ENCODE measurements around the gene ERBB4. TPM values are rescaled to one million over a fixed set of nuclear protein-coding genes. Genes with fewer than 3 reads are reported as not detected.
"Not testable (repeated sequence)": the region's sequence is repeated elsewhere in the genome, so short reads cannot be mapped to it uniquely, and the experiment has no call there.

Gene ERBB4
- total RNA-seq, 2 experiments from 2014 or later: not detected

GRCh38 chr2:211534632-211535031, 1004.0 kb downstream of the ERBB4 start:
- POLR2A ChIA-PET: no interaction called here
- intact Hi-C loops (cut with DNase I, micrococcal nuclease): no loop called here
- Mint-ChIP-seq H3K36me3 (ENCODE audit: low read depth) (no peaks in the 10 kb centered on the region), H3K27ac (no peak overlapping the region), H3K4me1 (ENCODE audit: low read depth) (no peaks in the 10 kb centered on the region), H3K4me3 (no peak overlapping the region), H3K9me3 (peaks cover 6% of the 10 kb centered on the region), H3K27me3 (no peaks in the 10 kb centered on the region)
- TF ChIP-seq CTCF (IDR thresholded peaks at IDR 0.05): no peak
- CTCF ChIA-PET: no interaction called here
- Histone ChIP-seq H3K9me3 (ENCODE audit: control insufficient read depth in 1 of 2, insufficient read depth in 1 of 2, low read length in 2 of 2) (no peaks in the 10 kb centered on the region), H3K4me1 (ENCODE audit: insufficient read depth, low read length) (no peaks in the 10 kb centered on the region), H3K4me3 (ENCODE audit: low read length) (no peak overlapping the region), H3K27me3 (ENCODE audit: control insufficient read depth in 1 of 2, insufficient read depth in 2 of 2, low read length in 2 of 2) (no peaks in the 10 kb centered on the region), H3K27ac (ENCODE audit: low read depth in 1 of 2, low read length in 2 of 2) (no peak overlapping the region), H3K36me3 (ENCODE audit: insufficient read depth, low read length) (no peaks in the 10 kb centered on the region)
- no peak for DNase-seq
- no peak for ATAC-seq (ENCODE audit: poor library complexity)

GRCh38 chr2:211524248-211524647, 1014.4 kb downstream of the ERBB4 start:
- ATAC-seq (ENCODE audit: poor library complexity); POLR2A ChIA-PET; H3K27me3 ChIP-seq (ENCODE audit: control insufficient read depth in 1 of 2, insufficient read depth in 2 of 2, low read length in 2 of 2); H3K4me3 ChIP-seq (ENCODE audit: low read length); H3K4me1 ChIP-seq (ENCODE audit: insufficient read depth, low read length); H3K27ac ChIP-seq (ENCODE audit: low read depth in 1 of 2, low read length in 2 of 2); H3K36me3 Mint-ChIP-seq (ENCODE audit: low read depth); H3K27me3 Mint-ChIP-seq; H3K4me1 Mint-ChIP-seq (ENCODE audit: low read depth); DNase-seq; H3K36me3 ChIP-seq (ENCODE audit: insufficient read depth, low read length); H3K27ac Mint-ChIP-seq; intact Hi-C loops (cut with DNase I, micrococcal nuclease); H3K4me3 Mint-ChIP-seq; CTCF ChIA-PET; H3K9me3 Mint-ChIP-seq: not testable (repeated sequence)
- peaks cover 0 to 16% of the 10 kb centered on the region in 2 experiments for H3K9me3 ChIP-seq (ENCODE audit: control insufficient read depth in 1 of 2, insufficient read depth in 1 of 2, low read length in 2 of 2)

GRCh38 chr2:211516537-211516936, 1022.1 kb downstream of the ERBB4 start:
- Histone ChIP-seq H3K27me3 (ENCODE audit: control insufficient read depth in 1 of 2, insufficient read depth in 2 of 2, low read length in 2 of 2) (no peaks in the 10 kb centered on the region), H3K36me3 (ENCODE audit: insufficient read depth, low read length) (no peaks in the 10 kb centered on the region), H3K4me3 (ENCODE audit: low read length) (no peak overlapping the region), H3K9me3 (ENCODE audit: control insufficient read depth in 1 of 2, insufficient read depth in 1 of 2, low read length in 2 of 2) (no peaks in the 10 kb centered on the region), H3K4me1 (ENCODE audit: insufficient read depth, low read length) (no peaks in the 10 kb centered on the region), H3K27ac (ENCODE audit: low read depth in 1 of 2, low read length in 2 of 2) (no peak overlapping the region)
- H3K27me3 Mint-ChIP-seq: no peaks in the 10 kb centered on the region
- H3K36me3 Mint-ChIP-seq (ENCODE audit: low read depth): no peaks in the 10 kb centered on the region
- H3K9me3 Mint-ChIP-seq: peaks cover 2% of the 10 kb centered on the region
- no peak for ATAC-seq (ENCODE audit: poor library complexity)
- H3K4me3 Mint-ChIP-seq: no peak overlapping the region
- no peak for DNase-seq
- no peaks in the 10 kb centered on the region for H3K4me1 Mint-ChIP-seq (ENCODE audit: low read depth)
- intact Hi-C loops (cut with DNase I, micrococcal nuclease): no loop called here
- no peak overlapping the region for H3K27ac Mint-ChIP-seq
- POLR2A ChIA-PET: no interaction called here
- TF ChIP-seq CTCF (IDR thresholded peaks at IDR 0.05): no peak
- CTCF ChIA-PET: no interaction called here

GRCh38 chr2:211514049-211514448, 1024.6 kb downstream of the ERBB4 start:
- Mint-ChIP-seq H3K9me3 (peaks cover 2% of the 10 kb centered on the region), H3K27me3 (no peaks in the 10 kb centered on the region), H3K36me3 (ENCODE audit: low read depth) (no peaks in the 10 kb centered on the region), H3K27ac (no peak overlapping the region), H3K4me1 (ENCODE audit: low read depth) (no peaks in the 10 kb centered on the region), H3K4me3 (no peak overlapping the region)
- H3K27ac ChIP-seq (ENCODE audit: low read depth in 1 of 2, low read length in 2 of 2): no peak overlapping the region
- no peaks in the 10 kb centered on the region for H3K4me1 ChIP-seq (ENCODE audit: insufficient read depth, low read length)
- POLR2A ChIA-PET: no interaction called here
- no peaks in the 10 kb centered on the region for H3K36me3 ChIP-seq (ENCODE audit: insufficient read depth, low read length)
- H3K4me3 ChIP-seq (ENCODE audit: low read length): no peak overlapping the region
- intact Hi-C loops (cut with DNase I, micrococcal nuclease): no loop called here
- TF ChIP-seq CTCF (IDR thresholded peaks at IDR 0.05): no peak
- H3K27me3 ChIP-seq (ENCODE audit: control insufficient read depth in 1 of 2, insufficient read depth in 2 of 2, low read length in 2 of 2): no peaks in the 10 kb centered on the region
- ATAC-seq (ENCODE audit: poor library complexity) (no peak), DNase-seq (no peak)
- H3K9me3 ChIP-seq (ENCODE audit: control insufficient read depth in 1 of 2, insufficient read depth in 1 of 2, low read length in 2 of 2): no peaks in the 10 kb centered on the region
- CTCF ChIA-PET: no interaction called here

Data from CD4-positive, alpha-beta T cell (primary cell).